ENCODE data around the gene TNIP1. TPM values are rescaled to one million over a fixed set of nuclear protein-coding genes. Genes with fewer than 3 reads are reported as not detected.

The TNIP1 gene
- total RNA-seq, 2 experiments from 2014 or later: 110 to 115 TPM

- H3K36me3 Mint-ChIP-seq (ENCODE audit: low read depth): peaks cover 4% of the 10 kb centered on the region
- CTCF ChIA-PET: no interaction called here
- POLR2A ChIA-PET: no interaction called here
Measured at GRCh38 chr5:150989695-150990094, 91.1 kb downstream of the TNIP1 start.

GRCh38 chr5:150987746-150988145, 93.1 kb downstream of the TNIP1 start:
- Histone ChIP-seq H3K4me1 (ENCODE audit: insufficient read depth, low read length) (no peaks in the 10 kb centered on the region), H3K27ac (ENCODE audit: low read depth in 1 of 2, low read length in 2 of 2) (no peak overlapping the region), H3K9me3 (ENCODE audit: control insufficient read depth in 1 of 2, insufficient read depth in 1 of 2, low read length in 2 of 2) (peaks cover 0 to 2% of the 10 kb centered on the region in 2 experiments), H3K27me3 (ENCODE audit: control insufficient read depth in 1 of 2, insufficient read depth in 2 of 2, low read length in 2 of 2) (no peaks in the 10 kb centered on the region), H3K4me3 (ENCODE audit: low read length) (no peak overlapping the region), H3K36me3 (ENCODE audit: insufficient read depth, low read length) (no peaks in the 10 kb centered on the region)
- Mint-ChIP-seq H3K36me3 (ENCODE audit: low read depth) (peaks cover 4% of the 10 kb centered on the region), H3K4me1 (ENCODE audit: low read depth) (no peaks in the 10 kb centered on the region), H3K27ac (no peak overlapping the region), H3K27me3 (peaks cover 4% of the 10 kb centered on the region), H3K9me3 (peaks cover 3% of the 10 kb centered on the region), H3K4me3 (no peak overlapping the region)
- ATAC-seq (ENCODE audit: poor library complexity): no peak
- intact Hi-C loops (cut with DNase I, micrococcal nuclease): no loop called here
- ChIA-PET POLR2A (no interaction called here), CTCF (no interaction called here)
- TF ChIP-seq CTCF (IDR thresholded peaks at IDR 0.05): no peak
- no peak for DNase-seq

More at GRCh38 chr5:150989695-150990094, 91.1 kb downstream of the TNIP1 start:
- ATAC-seq (ENCODE audit: poor library complexity): no peak
- Histone ChIP-seq H3K27me3 (ENCODE audit: control insufficient read depth in 1 of 2, insufficient read depth in 2 of 2, low read length in 2 of 2) (no peaks in the 10 kb centered on the region), H3K4me1 (ENCODE audit: insufficient read depth, low read length) (no peaks in the 10 kb centered on the region), H3K9me3 (ENCODE audit: control insufficient read depth in 1 of 2, insufficient read depth in 1 of 2, low read length in 2 of 2) (peaks cover 0 to 3% of the 10 kb centered on the region in 2 experiments), H3K27ac (ENCODE audit: low read depth in 1 of 2, low read length in 2 of 2) (no peak overlapping the region), H3K36me3 (ENCODE audit: insufficient read depth, low read length) (no peaks in the 10 kb centered on the region), H3K4me3 (ENCODE audit: low read length) (no peak overlapping the region)
- Mint-ChIP-seq H3K27me3 (peaks cover 4% of the 10 kb centered on the region), H3K4me1 (ENCODE audit: low read depth) (no peaks in the 10 kb centered on the region), H3K4me3 (no peak overlapping the region), H3K9me3 (peaks cover 3% of the 10 kb centered on the region), H3K27ac (no peak overlapping the region)
- intact Hi-C loops (cut with DNase I, micrococcal nuclease): no loop called here
- TF ChIP-seq CTCF (IDR thresholded peaks at IDR 0.05): no peak
- no peak for DNase-seq

Other genes starting within 250 kb of the TNIP1 start
- gene IRGM, start 234.5 kb downstream of the TNIP1 start, total RNA-seq: 1 to 10 TPM; 2.2 to 4.0 TPM
- gene ZNF300, start 176.1 kb downstream of the TNIP1 start, total RNA-seq: 1 to 10 TPM; 3.0 to 3.7 TPM
- gene GPX3, start 60.4 kb downstream of the TNIP1 start, total RNA-seq: under 1 TPM in 1 of 2 experiments, not detected in 1; 0.58 TPM
- 100 to 1,000 TPM; 108 to 130 TPM for gene ANXA6, start 76.7 kb upstream of the TNIP1 start, total RNA-seq
- gene CCDC69, start 143.1 kb upstream of the TNIP1 start, total RNA-seq: 10 to 100 TPM; 68.0 to 68.9 TPM
- gene GM2A, start 172.2 kb upstream of the TNIP1 start, total RNA-seq: 1 to 10 TPM; 3.1 to 4.1 TPM
- not detected for gene SLC36A3, start 222.7 kb upstream of the TNIP1 start, total RNA-seq